ENCODE data around the gene TWNK. TPM values are rescaled to one million over a fixed set of nuclear protein-coding genes. Genes with fewer than 3 reads are reported as not detected.

The TWNK gene
- total RNA-seq, 1 experiment from 2014 or later: 38.7 TPM

- no peak overlapping the region for H2BK20ac ChIP-seq (ENCODE audit: low read depth, low read length, poor library complexity, severe bottlenecking)
- peak overlapping the region; percentile 70 for H3K4me2 ChIP-seq (ENCODE audit: insufficient read depth, insufficient read length, low read length)
- Mint-ChIP-seq H3K36me3 (ENCODE audit: insufficient read depth in 1 of 3, low read depth in 3 of 3) (peaks cover 16 to 33% (median 31%) of the 10 kb centered on the region in 3 experiments; a peak in 6 of 7 replicates), H3K4me3 (peak overlapping the region; percentile 88 to 92), H3K27ac (peak overlapping the region; percentile 2 to 41 (median 4); a peak in 5 of 7 replicates), H3K9me3 (no peaks in the 10 kb centered on the region; a peak in 2 of 5 replicates), H3K27me3 (ENCODE audit: low read depth) (no peaks in the 10 kb centered on the region), H3K4me1 (peaks cover 23 to 28% of the 10 kb centered on the region in 2 experiments)
- H3K56ac ChIP-seq (ENCODE audit: insufficient read length, low read depth, low read length): no peak overlapping the region
- no peak overlapping the region for H3K4ac ChIP-seq (ENCODE audit: low read depth, low read length)
- H2BK120ac ChIP-seq (ENCODE audit: low read depth, low read length, poor library complexity, severe bottlenecking): no peak overlapping the region
- WGBS (ENCODE audit: extremely low coverage, insufficient read length, low lambda C conversion rate): no CpG with 5 or more reads among the region's 12 CpGs
- no peak for DNase-seq
- H3K9ac ChIP-seq (ENCODE audit: extremely low read depth, insufficient read length, low read length): peak overlapping the region; percentile 86
- no peak overlapping the region for H2BK12ac ChIP-seq (ENCODE audit: insufficient read length, low read depth, low read length)
- H4K20me1 ChIP-seq (ENCODE audit: control insufficient read depth, insufficient read depth, insufficient read length): no peaks in the 10 kb centered on the region
- H3K18ac ChIP-seq (ENCODE audit: insufficient read length, low read depth, low read length): no peak overlapping the region
- H2AFZ ChIP-seq (ENCODE audit: low read length): no peak overlapping the region
- no peaks in the 10 kb centered on the region for H3K9me3 ChIP-seq (ENCODE audit: control insufficient read depth, low read depth, low read length)
- no peak overlapping the region for H3K23ac ChIP-seq (ENCODE audit: insufficient read length, low read depth, low read length)
- no peaks in the 10 kb centered on the region for H3K27me3 ChIP-seq (ENCODE audit: insufficient read depth, low read length)
- no peak overlapping the region for H2BK15ac ChIP-seq (ENCODE audit: low read depth, low read length)
- H3K23me2 ChIP-seq (ENCODE audit: insufficient read length, low read depth, low read length, poor library complexity, severe bottlenecking): peaks cover 33% of the 10 kb centered on the region
- no peak overlapping the region for H3K27ac ChIP-seq (ENCODE audit: insufficient read length, low read depth, low read length)
- H2BK5ac ChIP-seq (ENCODE audit: insufficient read length, low read length): no peak overlapping the region
- H3T11ph ChIP-seq (ENCODE audit: low read length): no peak overlapping the region
- TF ChIP-seq CTCF (conservative IDR thresholded peaks at IDR 0.05): no peak
- peaks cover 2% of the 10 kb centered on the region; the same call in 1 of the 2 replicates for H3K4me1 ChIP-seq (ENCODE audit: insufficient read depth, low read length)
- H4K5ac ChIP-seq (ENCODE audit: insufficient read length, low read depth, low read length): no peak overlapping the region
- H3K79me1 ChIP-seq (ENCODE audit: insufficient read depth, low read depth, low read length, poor library complexity, severe bottlenecking): no peaks in the 10 kb centered on the region
- H4K8ac ChIP-seq (replicated peaks; ENCODE audit: insufficient read length, low read depth, low read length): no peak overlapping the region
- no peak overlapping the region; the same call in 1 of the 2 replicates for H3K14ac ChIP-seq (ENCODE audit: insufficient read depth, low read length)
- no peaks in the 10 kb centered on the region; the same call in 1 of the 2 replicates for H3K79me2 ChIP-seq (ENCODE audit: insufficient read depth, low read length)
- no peak overlapping the region for H4K91ac ChIP-seq (ENCODE audit: insufficient read length, low read depth, low read length)
- no peak overlapping the region for H2AK5ac ChIP-seq (ENCODE audit: insufficient read length, low read length)
These were observed 13.7 kb downstream of the TWNK start for GRCh38 chr10:101000915-101001658.
